Neuron (in vitro differentiated cells): ENCODE measurements around the gene AKT1S1.
"Not testable (repeated sequence)": the region's sequence is repeated elsewhere in the genome, so short reads cannot be mapped to it uniquely, and the experiment has no call there.

Source experiments
- H2AFZ ChIP-seq: one replicate; pipeline ENCODE4 v1.6.1; 2013; ENCODE audit warnings: low read depth, mild to moderate bottlenecking, inconsistent platforms, low read length, moderate library complexity
- H3K27me3 ChIP-seq: one replicate; pipeline ENCODE4 v1.6.1; 2013; ENCODE audit warnings: low read length; ENCODE audit not compliant: insufficient read depth
- H3K36me3 ChIP-seq: one replicate; pipeline ENCODE4 v1.6.1; 2013; ENCODE audit warnings: low read length; ENCODE audit not compliant: insufficient read depth
- H3K4me1 ChIP-seq: one replicate; pipeline ENCODE4 v1.6.1; 2013; ENCODE audit warnings: low read length; ENCODE audit not compliant: insufficient read depth
- H3K4me3 ChIP-seq: 2 replicates; pipeline ENCODE4 v1.5.1; 2013; ENCODE audit warnings: mild to moderate bottlenecking, low read length, moderate library complexity
- H3K9me3 ChIP-seq: one replicate; pipeline ENCODE4 v1.6.1; 2013; ENCODE audit warnings: low read length

AKT1S1 gene

DNA sequence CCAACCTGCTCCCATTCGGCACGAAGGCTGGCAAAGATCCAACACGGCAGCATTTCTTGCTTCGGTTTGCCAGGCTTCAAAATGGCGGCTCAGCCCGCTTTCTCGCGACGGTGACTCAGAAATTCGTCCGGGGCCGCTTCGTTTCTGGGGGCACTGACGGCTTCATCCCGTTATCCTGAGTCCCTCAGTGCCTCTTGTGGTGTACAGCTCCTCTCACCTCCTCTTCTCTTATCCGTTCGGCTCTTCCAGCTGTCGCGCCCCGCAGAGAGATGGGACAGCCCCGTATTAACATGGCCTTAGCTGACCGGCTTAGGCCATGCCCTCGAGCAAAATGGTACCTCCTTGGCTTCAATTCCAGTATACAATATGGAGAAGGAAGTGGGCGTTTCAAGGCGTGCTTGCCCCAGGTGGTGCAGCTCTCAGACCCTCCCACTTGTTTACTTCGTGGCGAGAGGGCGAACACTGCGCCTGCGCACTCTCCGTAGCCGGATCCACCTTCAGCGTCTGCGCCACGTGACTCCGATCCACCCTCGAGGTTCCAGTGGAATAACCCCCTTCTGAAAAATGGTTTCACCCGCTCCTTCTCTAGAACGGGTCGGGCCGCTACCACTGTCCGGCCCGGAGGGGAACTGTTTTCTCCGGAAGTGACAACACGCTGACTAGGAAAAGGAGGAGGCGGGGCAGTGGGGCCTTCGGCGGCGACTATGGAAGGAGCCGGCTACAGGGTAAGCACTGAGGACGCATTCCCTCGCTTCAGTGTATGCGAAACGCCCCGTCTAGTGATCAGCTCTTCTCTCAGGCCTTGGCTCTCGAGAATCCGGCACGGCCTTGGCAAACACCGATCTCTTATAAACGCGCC lies at the start of gene AKT1S1, which contains the start of gene TBC1D17:
AKT1S1 (minus strand) TSS at position 336 of the 859 bp plus-strand sequence. CDS start 4,060 bp downstream, outside the sequence.
TBC1D17 (plus strand) TSS at position 683 of the 859 bp plus-strand sequence; CDS start at position 705, 22 bp downstream.
- H3K36me3 ChIP-seq: peaks cover 27% of the 10 kb centered on the region
- peaks cover 16% of the 10 kb centered on the region for H3K4me1 ChIP-seq
- H2AFZ ChIP-seq: peak within 1 kb of the TSS; percentile 60
- H3K4me3 ChIP-seq: peak within 1 kb of the TSS; percentile 80
- no peaks in the 10 kb centered on the region for H3K9me3 ChIP-seq
- H3K27me3 ChIP-seq: no peaks in the 10 kb centered on the region

GRCh38 chr19:49926515-49926914 lies 49.4 kb upstream of the AKT1S1 start:
- H3K27me3 ChIP-seq: no peaks in the 10 kb centered on the region
- H3K4me1 ChIP-seq: peaks cover 17% of the 10 kb centered on the region
- no peaks in the 10 kb centered on the region for H3K9me3 ChIP-seq
- no peak overlapping the region for H2AFZ ChIP-seq
- peaks cover 56% of the 10 kb centered on the region for H3K36me3 ChIP-seq
- H3K4me3 ChIP-seq: no peak overlapping the region

DNA sequence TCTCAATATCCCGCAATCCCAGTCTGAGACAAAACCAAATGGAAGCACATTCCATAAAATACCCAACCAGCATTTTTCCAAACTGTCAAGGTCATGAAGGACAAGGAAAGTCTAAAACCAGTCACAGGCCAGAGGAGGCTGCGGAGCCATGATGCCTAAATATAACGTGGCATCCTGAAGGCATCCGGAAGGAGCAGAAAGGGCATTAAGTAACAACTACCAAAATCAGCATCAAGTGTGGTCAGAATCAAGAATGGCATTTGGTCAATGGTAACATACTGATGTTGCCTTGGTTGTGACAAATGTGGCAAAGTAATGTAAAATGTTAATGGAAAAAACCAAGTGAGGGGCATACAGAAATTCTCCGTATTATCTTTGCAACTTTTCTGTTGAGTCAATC lies 48.3 kb upstream of the AKT1S1 start:
- Histone ChIP-seq H3K36me3 (peaks cover 66% of the 10 kb centered on the region), H2AFZ (no peak overlapping the region), H3K4me3 (no peak overlapping the region), H3K4me1 (peaks cover 17% of the 10 kb centered on the region), H3K9me3 (peaks cover 3% of the 10 kb centered on the region), H3K27me3 (no peaks in the 10 kb centered on the region)

DNA sequence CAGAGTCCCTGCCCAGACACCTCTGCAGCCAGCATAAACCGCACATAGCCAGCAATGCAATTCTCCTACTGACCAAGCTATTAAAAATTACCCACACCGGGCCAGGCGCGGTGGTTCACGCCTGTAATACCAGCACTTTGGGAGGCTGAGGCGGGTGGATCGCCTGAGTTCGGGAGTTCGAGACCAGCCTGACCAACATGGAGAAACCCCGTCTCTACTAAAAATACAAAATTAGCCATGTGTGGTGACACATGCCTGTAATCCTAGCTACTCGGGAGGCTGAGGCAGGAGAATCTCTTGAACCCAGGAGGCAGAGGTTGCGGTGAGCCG lies 47.7 kb upstream of the AKT1S1 start:
- H3K36me3 ChIP-seq: peaks cover 66% of the 10 kb centered on the region
- H3K9me3 ChIP-seq, H3K27me3 ChIP-seq, H3K4me3 ChIP-seq, H2AFZ ChIP-seq: not testable (repeated sequence)
- H3K4me1 ChIP-seq: peaks cover 17% of the 10 kb centered on the region

DNA sequence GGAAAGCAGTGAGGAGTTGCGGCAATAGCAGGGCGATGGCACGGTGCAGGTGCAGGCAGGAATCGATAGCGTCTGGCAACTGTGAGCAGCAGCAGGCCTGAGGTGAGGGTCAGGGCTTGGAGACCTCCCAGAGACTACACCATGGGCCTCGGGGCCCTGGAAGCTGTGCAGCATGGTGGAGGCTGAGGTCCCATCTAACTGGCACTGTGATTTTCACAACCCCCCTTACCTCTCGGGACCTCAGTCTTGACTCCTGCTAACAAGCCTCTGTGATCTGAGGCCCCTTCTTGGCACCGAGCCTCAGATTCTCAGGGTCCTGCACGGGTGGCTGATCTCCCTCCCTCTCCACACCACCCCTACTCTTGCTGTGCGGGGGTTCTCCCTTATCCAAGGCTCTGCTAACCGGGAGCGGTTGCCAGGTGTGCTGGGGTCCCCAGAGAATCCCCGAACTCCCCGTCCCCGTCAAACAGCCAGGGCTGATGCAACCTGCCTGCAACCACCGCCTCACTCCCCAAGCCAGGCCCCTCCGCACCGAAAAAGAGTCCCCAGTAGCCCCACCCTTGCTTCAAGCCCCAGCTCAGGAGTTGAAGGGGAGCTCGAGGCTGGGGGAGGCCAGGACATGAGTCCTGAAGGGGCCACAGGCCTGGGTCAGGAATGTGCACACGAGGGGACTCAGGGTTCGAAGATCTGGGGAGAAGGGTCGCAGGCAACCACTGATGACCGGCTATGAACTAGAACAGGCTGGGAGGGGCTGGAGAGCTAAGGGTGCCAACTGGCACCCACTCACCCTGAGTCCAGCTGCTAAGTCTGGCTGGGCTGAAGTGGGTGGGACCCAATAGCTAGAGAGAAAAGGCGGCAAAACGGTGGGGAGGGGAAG lies 47.1 kb upstream of the AKT1S1 start:
- peaks cover 69% of the 10 kb centered on the region for H3K36me3 ChIP-seq
- peaks cover 3% of the 10 kb centered on the region for H3K9me3 ChIP-seq
- H2AFZ ChIP-seq: no peak overlapping the region
- no peak overlapping the region for H3K4me3 ChIP-seq
- H3K4me1 ChIP-seq: peaks cover 17% of the 10 kb centered on the region
- H3K27me3 ChIP-seq: no peaks in the 10 kb centered on the region

GRCh38 chr19:49923055-49924003 lies 46.2 kb upstream of the AKT1S1 start:
- Histone ChIP-seq H3K9me3 (peaks cover 3% of the 10 kb centered on the region), H3K36me3 (peaks cover 75% of the 10 kb centered on the region), H3K27me3 (no peaks in the 10 kb centered on the region), H3K4me1 (peaks cover 13% of the 10 kb centered on the region), H3K4me3 (no peak overlapping the region), H2AFZ (no peak overlapping the region)

GRCh38 chr19:49921871-49922795 lies 45.0 kb upstream of the AKT1S1 start:
- Histone ChIP-seq H2AFZ (no peak overlapping the region), H3K36me3 (peaks cover 76% of the 10 kb centered on the region)

GRCh38 chr19:49920624-49921363 lies 43.6 kb upstream of the AKT1S1 start:
- H3K36me3 ChIP-seq: peaks cover 75% of the 10 kb centered on the region

More at GRCh38 chr19:49921871-49922795, 45.0 kb upstream of the AKT1S1 start:
- Histone ChIP-seq H3K4me3 (no peak overlapping the region), H3K9me3 (peaks cover 6% of the 10 kb centered on the region), H3K27me3 (no peaks in the 10 kb centered on the region), H3K4me1 (peaks cover 3% of the 10 kb centered on the region)

DNA sequence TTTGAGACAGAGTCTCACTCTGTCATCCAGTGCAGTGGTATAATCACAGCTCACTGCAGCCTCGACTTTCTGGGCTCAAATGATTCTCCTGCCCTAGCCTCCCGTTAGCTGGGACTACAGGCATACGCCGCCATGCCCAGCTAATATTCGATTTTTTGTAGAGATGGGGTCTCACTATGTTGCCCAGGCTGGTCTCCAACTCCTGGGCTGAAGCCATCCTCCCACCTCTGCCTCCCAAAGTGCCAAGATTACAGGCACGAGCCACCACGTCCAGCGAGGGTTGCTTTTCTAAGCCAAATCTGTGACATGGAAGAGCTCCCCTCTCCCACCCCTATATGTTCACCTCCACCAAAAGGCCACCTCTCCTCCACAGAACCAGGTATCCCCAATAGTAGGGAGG lies 40.9 kb upstream of the AKT1S1 start:
- Histone ChIP-seq H3K4me3 (no peak overlapping the region), H3K9me3 (peaks cover 21% of the 10 kb centered on the region), H3K36me3 (peaks cover 77% of the 10 kb centered on the region), H3K4me1 (no peaks in the 10 kb centered on the region), H3K27me3 (no peaks in the 10 kb centered on the region), H2AFZ (no peak overlapping the region)

More at GRCh38 chr19:49920624-49921363, 43.6 kb upstream of the AKT1S1 start:
- Histone ChIP-seq H3K9me3 (peaks cover 11% of the 10 kb centered on the region), H3K4me3 (no peak overlapping the region), H3K4me1 (no peaks in the 10 kb centered on the region), H2AFZ (no peak overlapping the region), H3K27me3 (no peaks in the 10 kb centered on the region)

- Histone ChIP-seq H2AFZ (no peak overlapping the region), H3K4me3 (no peak overlapping the region), H3K4me1 (no peaks in the 10 kb centered on the region), H3K27me3 (no peaks in the 10 kb centered on the region), H3K9me3 (peaks cover 21% of the 10 kb centered on the region), H3K36me3 (peaks cover 76% of the 10 kb centered on the region)
Observed at GRCh38 chr19:49916839-49917733, 39.9 kb upstream of the AKT1S1 start.
